Natural killer cell treated with Interleukin-12 subunit alpha and Interleukin-12 subunit beta and Interleukin-15 and Interleukin-18, amount 100 ng/mL, for 72 hours (primary cell): ENCODE measurements around the gene ZBTB32. TPM values are rescaled to one million over a fixed set of nuclear protein-coding genes. Genes with fewer than 3 reads are reported as not detected.

Experiments
- ATAC-seq, 2 donors: fragments of 150-1000 bp; cut with Tn5 transposase in 1 of 2; sonication (Bioruptor Pico), chemical (Tn5 transposase) in 1 of 2; 2 replicates each; pipeline ENCODE4 v1.10.0; 2021
- DNase-seq: peaks from one replicate; pipeline ENCODE4 v3.0.0; 2022; ENCODE audit warnings: low spot score
- H3K27ac Mint-ChIP-seq, 2 donors: 1 replicate in 1 of 2; 2 replicates in 1 of 2; pipeline ENCODE4 v1.8.0; 2022; ENCODE audit warnings: mixed read lengths in 2 of 2, mild to moderate bottlenecking in 1 of 2, moderate library complexity in 1 of 2
- H3K27me3 Mint-ChIP-seq, 2 donors: 1 replicate in 1 of 2; 2 replicates in 1 of 2; pipeline ENCODE4 v1.8.0; 2022; ENCODE audit warnings: mixed read lengths in 2 of 2
- H3K36me3 Mint-ChIP-seq: one replicate; pipeline ENCODE4 v1.8.0; 2022; ENCODE audit warnings: mixed read lengths
- H3K4me1 Mint-ChIP-seq, 2 donors: 1 replicate in 1 of 2; 2 replicates in 1 of 2; pipeline ENCODE4 v1.8.0; 2022; ENCODE audit warnings: low read depth in 2 of 2, mixed read lengths in 2 of 2, mild to moderate bottlenecking in 1 of 2
- H3K4me3 Mint-ChIP-seq: one replicate; pipeline ENCODE4 v1.8.0; 2022; ENCODE audit warnings: mixed read lengths
- H3K9me3 Mint-ChIP-seq: 2 replicates; pipeline ENCODE4 v1.8.0; 2022; ENCODE audit warnings: mixed read lengths
- total RNA-seq, 2 donors: library from RNA; stranded (reverse); gene quantifications; one replicate each; pipeline ENCODE4 v1.2.3, GENCODE V29; 2022

Gene ZBTB32
- total RNA-seq, 2 donors from 2014 or later = 191 to 295 TPM

DNA sequence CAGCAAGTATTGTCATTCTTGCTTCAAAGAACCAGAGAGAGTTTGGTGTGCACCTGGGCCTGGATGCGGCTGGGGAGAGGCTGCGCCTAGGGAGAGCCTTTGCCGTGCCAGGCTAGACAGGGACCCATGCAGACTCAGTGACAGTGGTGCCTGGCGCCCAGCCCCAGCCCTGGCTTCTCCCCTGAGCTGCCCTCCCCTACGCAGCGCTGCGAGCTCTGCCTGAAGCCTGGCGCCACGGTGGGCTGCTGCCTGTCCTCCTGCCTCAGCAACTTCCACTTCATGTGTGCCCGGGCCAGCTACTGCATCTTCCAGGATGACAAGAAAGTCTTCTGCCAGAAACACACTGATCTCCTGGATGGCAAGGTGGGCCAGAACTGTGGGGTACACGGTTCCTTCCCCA, 25.4 kb downstream of the ZBTB32 start:
- Mint-ChIP-seq H3K4me3 (no peak overlapping the region), H3K27ac (no peak overlapping the region), H3K27me3 (no peaks in the 10 kb centered on the region), H3K4me1 (peaks cover 10 to 29% of the 10 kb centered on the region in 2 donors), H3K36me3 (peaks cover 22% of the 10 kb centered on the region), H3K9me3 (no peaks in the 10 kb centered on the region)
- DNase-seq (no peak), ATAC-seq (no peak)

GRCh38 chr19:35730326-35730725, 26.0 kb downstream of the ZBTB32 start:
- H3K9me3 Mint-ChIP-seq = no peaks in the 10 kb centered on the region
- no peak for ATAC-seq
- no peaks in the 10 kb centered on the region for H3K27me3 Mint-ChIP-seq
- no peak overlapping the region for H3K4me3 Mint-ChIP-seq
- H3K27ac Mint-ChIP-seq = no peak overlapping the region
- no peak for DNase-seq
- peaks cover 10 to 29% of the 10 kb centered on the region in 2 donors for H3K4me1 Mint-ChIP-seq
- peaks cover 22% of the 10 kb centered on the region for H3K36me3 Mint-ChIP-seq

GRCh38 chr19:35731353-35731752, 27.0 kb downstream of the ZBTB32 start:
- no peaks in the 10 kb centered on the region for H3K9me3 Mint-ChIP-seq
- DNase-seq = no peak
- peak overlapping the region in 1 of 2 donors; percentile 66 for H3K27ac Mint-ChIP-seq
- ATAC-seq = no peak
- no peaks in the 10 kb centered on the region for H3K27me3 Mint-ChIP-seq
- H3K4me1 Mint-ChIP-seq = peaks cover 11 to 26% of the 10 kb centered on the region in 2 donors
- H3K36me3 Mint-ChIP-seq = peaks cover 15% of the 10 kb centered on the region
- H3K4me3 Mint-ChIP-seq = no peak overlapping the region

DNA sequence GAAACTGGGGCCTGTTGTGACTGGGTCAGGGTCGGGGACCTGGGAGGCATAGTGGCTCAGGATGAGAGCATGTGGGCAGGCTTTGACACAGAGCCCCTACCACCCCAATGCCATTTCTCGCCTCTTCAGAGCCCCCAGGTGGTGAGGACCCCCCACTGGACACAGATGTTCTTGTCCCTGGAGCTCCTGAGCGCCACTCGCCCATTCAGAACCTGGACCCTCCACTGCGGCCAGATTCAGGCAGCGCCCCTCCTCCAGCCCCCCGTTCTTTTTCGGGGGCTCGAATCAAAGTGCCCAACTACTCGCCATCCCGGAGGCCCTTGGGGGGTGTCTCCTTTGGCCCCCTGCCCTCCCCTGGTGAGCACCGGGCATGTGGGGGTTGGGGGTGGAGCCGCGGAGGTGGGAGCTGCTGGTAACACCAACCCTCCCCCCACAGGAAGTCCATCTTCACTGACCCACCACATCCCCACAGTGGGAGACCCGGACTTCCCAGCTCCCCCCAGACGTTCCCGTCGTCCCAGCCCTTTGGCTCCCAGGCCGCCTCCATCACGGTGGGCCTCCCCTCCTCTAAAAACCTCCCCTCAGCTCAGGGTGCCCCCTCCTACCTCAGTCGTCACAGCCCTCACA, 27.5 kb downstream of the ZBTB32 start:
- Mint-ChIP-seq H3K9me3 (no peaks in the 10 kb centered on the region), H3K4me1 (peaks cover 14 to 29% of the 10 kb centered on the region in 2 donors), H3K36me3 (peaks cover 15% of the 10 kb centered on the region), H3K27ac (no peak overlapping the region), H3K4me3 (no peak overlapping the region), H3K27me3 (no peaks in the 10 kb centered on the region)
- no peak for DNase-seq
- no peak for ATAC-seq

DNA sequence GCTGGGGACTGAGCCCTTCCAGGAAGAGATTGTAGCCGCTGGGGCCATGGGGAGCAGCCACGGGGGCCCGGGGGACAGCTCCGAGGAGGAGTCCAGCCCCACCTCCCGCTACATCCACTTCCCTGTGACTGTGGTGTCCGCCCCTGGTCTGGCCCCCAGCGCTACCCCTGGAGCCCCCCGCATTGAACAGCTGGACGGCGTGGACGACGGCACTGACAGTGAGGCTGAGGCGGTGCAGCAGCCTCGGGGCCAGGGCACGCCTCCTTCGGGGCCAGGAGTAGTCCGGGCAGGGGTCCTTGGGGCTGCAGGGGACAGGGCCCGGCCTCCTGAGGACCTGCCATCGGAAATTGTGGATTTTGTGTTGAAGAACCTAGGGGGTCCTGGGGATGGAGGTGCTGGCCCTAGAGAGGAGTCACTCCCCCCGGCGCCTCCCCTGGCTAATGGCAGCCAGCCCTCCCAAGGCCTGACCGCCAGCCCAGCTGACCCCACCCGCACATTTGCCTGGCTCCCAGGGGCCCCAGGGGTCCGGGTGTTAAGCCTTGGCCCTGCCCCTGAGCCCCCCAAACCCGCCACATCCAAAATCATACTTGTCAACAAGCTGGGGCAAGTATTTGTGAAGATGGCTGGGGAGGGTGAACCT, 28.3 kb downstream of the ZBTB32 start:
- peaks cover 15% of the 10 kb centered on the region for H3K36me3 Mint-ChIP-seq
- peaks cover 14 to 32% of the 10 kb centered on the region in 2 donors for H3K4me1 Mint-ChIP-seq
- H3K27ac Mint-ChIP-seq = no peak overlapping the region
- H3K27me3 Mint-ChIP-seq = no peaks in the 10 kb centered on the region
- no peak overlapping the region for H3K4me3 Mint-ChIP-seq
- no peak for ATAC-seq
- no peaks in the 10 kb centered on the region for H3K9me3 Mint-ChIP-seq
- no peak for DNase-seq

- no peak overlapping the region for H3K4me3 Mint-ChIP-seq
- H3K36me3 Mint-ChIP-seq = peaks cover 15% of the 10 kb centered on the region
- peaks cover 14 to 26% of the 10 kb centered on the region in 2 donors for H3K4me1 Mint-ChIP-seq
- no peaks in the 10 kb centered on the region for H3K9me3 Mint-ChIP-seq
- peak overlapping the region; percentile 28 to 49 for H3K27ac Mint-ChIP-seq
- no peak for DNase-seq
- no peak for ATAC-seq
- H3K27me3 Mint-ChIP-seq = no peaks in the 10 kb centered on the region
Observed at GRCh38 chr19:35733180-35734125, 29.1 kb downstream of the ZBTB32 start.

DNA sequence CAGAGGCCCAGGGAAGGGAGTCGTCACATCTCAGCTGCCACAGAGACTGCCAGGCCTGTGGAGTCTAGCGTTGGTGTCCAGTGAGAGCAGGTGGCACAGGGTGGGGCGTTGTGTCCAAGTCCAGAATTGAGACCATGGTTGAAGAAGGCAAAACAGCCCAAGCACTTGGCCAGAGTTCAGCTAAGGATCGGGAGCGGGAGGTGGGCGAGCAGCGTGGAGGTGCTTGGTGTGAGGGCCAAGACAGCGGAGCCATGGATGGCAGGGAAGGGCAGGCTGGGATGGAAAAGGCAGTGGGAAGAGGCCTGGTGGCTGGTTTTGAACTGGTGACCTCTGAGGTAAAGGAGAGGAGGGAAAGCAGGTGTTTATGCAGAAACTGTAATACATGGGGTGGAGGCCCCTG, 29.9 kb downstream of the ZBTB32 start:
- DNase-seq (no peak), ATAC-seq (no peak)
- Mint-ChIP-seq H3K4me3 (no peak overlapping the region), H3K9me3 (no peaks in the 10 kb centered on the region), H3K27me3 (no peaks in the 10 kb centered on the region), H3K36me3 (peaks cover 15% of the 10 kb centered on the region), H3K4me1 (peaks cover 14 to 33% of the 10 kb centered on the region in 2 donors), H3K27ac (peak overlapping the region; percentile 28 to 49)

GRCh38 chr19:35734889-35735288, 30.5 kb downstream of the ZBTB32 start:
- Mint-ChIP-seq H3K4me3 (no peak overlapping the region), H3K36me3 (peaks cover 15% of the 10 kb centered on the region), H3K4me1 (peaks cover 14 to 35% of the 10 kb centered on the region in 2 donors), H3K9me3 (no peaks in the 10 kb centered on the region), H3K27ac (peak overlapping the region in 1 of 2 donors; percentile 28), H3K27me3 (no peaks in the 10 kb centered on the region)
- DNase-seq = no peak
- ATAC-seq = no peak

DNA sequence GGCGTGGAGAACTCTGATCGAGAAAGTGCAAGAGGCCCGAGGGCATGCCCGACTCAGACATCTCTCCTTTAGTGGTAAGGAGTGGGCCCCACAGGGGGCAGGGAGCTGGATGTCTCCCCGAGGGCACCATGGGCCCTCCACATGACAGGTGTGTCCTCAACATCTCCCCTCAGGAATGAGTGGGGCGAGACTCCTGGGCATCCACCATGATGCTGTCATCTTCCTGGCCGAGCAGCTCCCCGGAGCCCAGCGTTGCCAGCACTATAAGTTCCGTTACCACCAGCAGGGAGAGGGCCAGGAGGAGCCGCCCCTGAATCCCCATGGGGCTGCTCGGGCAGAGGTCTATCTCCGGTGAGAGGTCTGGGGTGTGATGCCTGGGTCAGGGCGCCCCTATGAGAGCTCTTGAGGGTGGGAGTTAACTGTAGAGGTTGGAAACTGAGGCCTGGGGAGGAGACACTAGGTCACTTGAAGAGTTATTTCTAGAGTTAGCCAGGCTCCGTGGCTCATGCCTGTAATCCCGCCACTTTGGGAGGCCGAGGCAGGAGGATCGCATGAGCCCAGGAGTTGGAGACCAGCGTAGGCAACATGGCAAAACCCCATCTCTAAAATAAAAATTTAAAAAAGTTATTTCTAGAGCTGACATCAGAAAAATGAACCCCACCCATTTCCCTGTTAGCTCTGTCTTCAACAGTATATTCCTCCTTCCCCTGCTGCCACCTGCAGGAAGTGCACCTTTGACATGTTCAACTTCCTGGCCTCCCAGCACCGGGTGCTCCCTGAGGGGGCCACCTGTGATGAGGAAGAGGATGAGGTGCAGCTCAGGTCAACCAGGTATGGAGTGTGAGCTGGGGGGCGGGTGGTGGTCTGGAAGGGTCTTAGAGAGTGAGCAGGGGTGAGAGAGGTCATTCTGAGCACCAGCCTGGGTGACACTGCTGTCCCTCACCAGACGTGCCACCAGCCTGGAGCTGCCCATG, 32.8 kb downstream of the ZBTB32 start:
- H3K27me3 Mint-ChIP-seq = no peaks in the 10 kb centered on the region
- H3K4me3 Mint-ChIP-seq = no peak overlapping the region
- no peaks in the 10 kb centered on the region for H3K9me3 Mint-ChIP-seq
- DNase-seq (no peak), ATAC-seq (no peak)
- H3K4me1 Mint-ChIP-seq = peaks cover 25 to 37% of the 10 kb centered on the region in 2 donors
- H3K27ac Mint-ChIP-seq = no peak overlapping the region
- H3K36me3 Mint-ChIP-seq = peaks cover 9% of the 10 kb centered on the region

DNA sequence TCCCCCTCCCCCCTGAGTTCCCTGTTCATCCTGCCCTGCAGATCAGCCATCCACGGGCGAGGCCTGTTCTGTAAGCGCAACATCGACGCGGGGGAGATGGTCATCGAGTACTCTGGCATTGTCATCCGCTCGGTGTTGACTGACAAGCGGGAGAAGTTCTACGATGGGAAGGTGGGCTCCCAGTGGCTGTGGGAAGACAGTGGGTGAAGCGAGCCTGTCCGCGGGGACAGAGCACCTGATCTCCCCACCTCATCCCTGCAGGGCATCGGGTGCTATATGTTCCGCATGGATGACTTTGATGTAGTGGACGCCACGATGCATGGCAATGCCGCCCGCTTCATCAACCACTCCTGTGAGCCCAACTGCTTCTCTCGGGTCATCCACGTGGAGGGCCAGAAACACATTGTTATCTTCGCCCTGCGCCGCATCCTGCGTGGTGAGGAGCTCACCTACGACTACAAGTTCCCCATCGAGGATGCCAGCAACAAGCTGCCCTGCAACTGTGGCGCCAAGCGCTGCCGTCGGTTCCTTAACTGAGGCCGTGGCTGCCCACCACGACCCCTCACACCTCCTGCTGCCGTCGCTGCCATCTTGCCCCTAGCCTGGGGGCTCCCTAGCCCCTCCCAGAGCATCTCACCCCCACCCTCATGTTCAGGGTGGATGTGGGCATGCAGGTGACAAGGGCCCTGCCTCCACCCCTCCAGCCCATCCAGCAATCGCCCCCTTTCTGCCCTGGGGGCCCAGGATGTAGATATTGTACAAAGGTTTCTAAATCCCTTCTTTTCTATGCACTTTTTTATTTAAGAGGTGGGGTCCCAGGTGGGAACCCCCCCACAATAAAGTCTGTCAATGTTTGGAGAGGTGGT, 33.9 kb downstream of the ZBTB32 start:
- Mint-ChIP-seq H3K27ac (peak overlapping the region; percentile 37 to 58), H3K27me3 (no peaks in the 10 kb centered on the region), H3K36me3 (peaks cover 9% of the 10 kb centered on the region), H3K9me3 (no peaks in the 10 kb centered on the region), H3K4me1 (peaks cover 31 to 44% of the 10 kb centered on the region in 2 donors), H3K4me3 (no peak overlapping the region)
- ATAC-seq (no peak), DNase-seq (peak; percentile 45)

DNA sequence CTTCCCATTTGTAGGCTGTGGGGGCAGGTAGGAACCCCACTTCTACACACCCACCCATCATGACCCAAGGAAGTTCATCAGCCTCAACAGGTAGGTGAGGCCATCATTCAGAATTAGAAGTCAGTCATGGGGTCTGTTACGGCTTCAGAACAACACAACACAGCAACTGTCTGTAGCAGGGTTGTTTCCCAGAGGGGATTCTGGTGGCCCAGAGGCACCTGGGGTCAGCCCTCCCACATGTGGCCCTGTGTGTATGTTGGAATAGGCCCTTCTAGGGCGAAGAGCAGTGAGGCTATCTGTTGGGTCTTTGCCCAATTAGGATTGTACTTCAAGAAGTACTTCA, 34.5 kb downstream of the ZBTB32 start:
- DNase-seq (no peak), ATAC-seq (no peak)
- Mint-ChIP-seq H3K4me3 (peak overlapping the region; percentile 44), H3K9me3 (no peaks in the 10 kb centered on the region), H3K4me1 (peaks cover 31 to 43% of the 10 kb centered on the region in 2 donors), H3K27me3 (no peaks in the 10 kb centered on the region), H3K27ac (peak overlapping the region; percentile 37 to 58), H3K36me3 (peaks cover 8% of the 10 kb centered on the region)

GRCh38 chr19:35739275-35740107, 35.1 kb downstream of the ZBTB32 start:
- Mint-ChIP-seq H3K4me3 (peak overlapping the region; percentile 44), H3K27me3 (no peaks in the 10 kb centered on the region), H3K36me3 (peaks cover 2% of the 10 kb centered on the region), H3K9me3 (no peaks in the 10 kb centered on the region), H3K27ac (peak overlapping the region; percentile 37 to 58), H3K4me1 (peaks cover 30 to 43% of the 10 kb centered on the region in 2 donors)
- no peak for DNase-seq
- ATAC-seq = no peak
